ENCODE measurements around the gene RANBP2. TPM values are rescaled to one million over a fixed set of nuclear protein-coding genes. Genes with fewer than 3 reads are reported as not detected.
"Not testable (repeated sequence)": the region's sequence is repeated elsewhere in the genome, so short reads cannot be mapped to it uniquely, and the experiment has no call there.

RANBP2 gene
- total RNA-seq (100 to 1,000 TPM in 1 of 2 donors, 10 to 100 TPM in 1; 95.5 to 108 TPM), polyA plus RNA-seq (ENCODE audit: insufficient read depth, low read depth, low replicate concordance) (29.0 TPM)
- long read RNA-seq, donor 1, partial matches to known transcripts, result 10 of 10 reads
- long read RNA-seq, donor 1, other reads (novel, unspliced or antisense), result 0 of 10 reads
- long read RNA-seq, donor 2, partial matches to known transcripts, result 11 of 11 reads
- long read RNA-seq, donor 2, other reads (novel, unspliced or antisense), result 0 of 11 reads

DNA sequence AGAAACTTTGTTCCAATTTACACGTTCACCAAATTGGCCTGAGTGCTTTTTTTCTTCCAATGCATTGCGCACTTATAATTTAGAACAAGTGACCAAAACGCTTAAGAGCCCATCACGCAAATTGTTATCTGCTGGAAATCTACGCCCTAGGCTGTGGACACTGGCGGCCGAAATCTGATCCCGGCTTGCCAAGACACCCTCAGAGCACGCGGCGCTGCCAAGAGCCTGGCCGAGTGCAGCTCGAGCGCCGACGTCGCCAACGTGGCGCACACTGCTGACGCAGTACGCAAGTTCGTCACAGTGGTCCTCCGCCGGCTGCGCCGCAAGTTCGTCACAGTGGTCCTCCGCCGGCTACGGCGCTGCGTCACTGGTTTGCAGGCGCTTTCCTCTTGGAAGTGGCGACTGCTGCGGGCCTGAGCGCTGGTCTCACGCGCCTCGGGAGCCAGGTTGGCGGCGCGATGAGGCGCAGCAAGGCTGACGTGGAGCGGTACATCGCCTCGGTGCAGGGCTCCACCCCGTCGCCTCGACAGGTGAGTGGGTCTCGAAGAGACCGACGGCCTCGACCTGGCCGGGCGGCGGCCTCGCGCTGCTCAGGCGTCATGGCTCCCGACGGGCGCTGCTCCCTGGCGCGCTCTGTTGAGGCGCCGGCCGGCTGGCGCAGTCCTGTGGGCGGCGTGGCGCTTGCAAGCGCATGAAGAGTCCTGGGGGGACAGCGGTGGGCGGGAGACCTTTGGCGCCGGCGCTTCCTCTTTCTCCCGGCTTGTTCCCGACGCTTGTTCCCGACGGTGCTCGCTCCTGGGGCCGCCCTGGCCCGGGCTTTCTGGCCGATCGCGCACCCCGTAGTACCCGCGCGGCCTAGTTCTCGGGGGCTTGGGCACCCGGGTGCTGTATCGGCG, at the start of gene RANBP2:
Gene RANBP2, plus strand, starts transcription at position 334 of the 896 bp plus-strand sequence. Its CDS starts 125 bp downstream, at position 459.
- H3K4me1 ChIP-seq, result no peaks in the 10 kb centered on the region
- H3K27me3 ChIP-seq, result no peaks in the 10 kb centered on the region
- peak within 1 kb of the TSS; percentile 98 to 100 for H3K4me3 ChIP-seq
- intact Hi-C loops (cut with DNase I; ENCODE audit: low total_unique reads), result no loop called here
- H3K36me3 ChIP-seq (ENCODE audit: low read depth, missing control alignments), result no peaks in the 10 kb centered on the region
- WGBS, 2 donors, result 1% methylated on average over 63 of the region's 97 CpGs
- DNase-seq, result peak; percentile 96
- H3K9me3 ChIP-seq, result no peaks in the 10 kb centered on the region
- peak within 1 kb of the TSS; percentile 98 to 99 for H3K27ac ChIP-seq
- TF ChIP-seq, protein P1, sequence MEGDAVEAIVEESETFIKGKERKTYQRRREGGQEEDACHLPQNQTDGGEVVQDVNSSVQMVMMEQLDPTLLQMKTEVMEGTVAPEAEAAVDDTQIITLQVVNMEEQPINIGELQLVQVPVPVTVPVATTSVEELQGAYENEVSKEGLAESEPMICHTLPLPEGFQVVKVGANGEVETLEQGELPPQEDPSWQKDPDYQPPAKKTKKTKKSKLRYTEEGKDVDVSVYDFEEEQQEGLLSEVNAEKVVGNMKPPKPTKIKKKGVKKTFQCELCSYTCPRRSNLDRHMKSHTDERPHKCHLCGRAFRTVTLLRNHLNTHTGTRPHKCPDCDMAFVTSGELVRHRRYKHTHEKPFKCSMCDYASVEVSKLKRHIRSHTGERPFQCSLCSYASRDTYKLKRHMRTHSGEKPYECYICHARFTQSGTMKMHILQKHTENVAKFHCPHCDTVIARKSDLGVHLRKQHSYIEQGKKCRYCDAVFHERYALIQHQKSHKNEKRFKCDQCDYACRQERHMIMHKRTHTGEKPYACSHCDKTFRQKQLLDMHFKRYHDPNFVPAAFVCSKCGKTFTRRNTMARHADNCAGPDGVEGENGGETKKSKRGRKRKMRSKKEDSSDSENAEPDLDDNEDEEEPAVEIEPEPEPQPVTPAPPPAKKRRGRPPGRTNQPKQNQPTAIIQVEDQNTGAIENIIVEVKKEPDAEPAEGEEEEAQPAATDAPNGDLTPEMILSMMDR (IDR thresholded peaks at IDR 0.05), result peak in 2 of 3 experiments; percentile 7 to 22
- peak; percentile 86 for TF ChIP-seq POLR2A (IDR thresholded peaks at IDR 0.05)

DNA sequence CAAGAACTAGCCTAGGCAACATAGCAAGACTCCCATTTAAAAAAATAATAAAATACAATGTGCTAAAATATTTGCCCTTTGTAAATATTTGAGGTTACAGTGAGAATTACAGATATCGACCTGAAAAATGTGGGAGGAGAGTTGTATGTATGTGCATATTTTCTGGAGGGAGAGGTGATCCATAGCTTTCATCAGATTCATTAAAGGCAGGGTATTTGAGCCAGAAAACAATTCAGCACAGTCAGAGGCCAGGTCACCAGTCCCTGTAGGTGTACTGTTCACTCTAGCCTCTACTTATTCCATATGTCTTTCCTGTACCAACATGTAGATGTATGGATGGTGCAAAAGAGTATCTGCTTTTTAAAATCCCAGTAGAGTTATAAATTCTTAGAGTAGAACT, 49.0 kb upstream of the RANBP2 start:
- H3K27me3 ChIP-seq; H3K36me3 ChIP-seq (ENCODE audit: low read depth, missing control alignments); H3K27ac ChIP-seq; H3K9me3 ChIP-seq; DNase-seq; H3K4me3 ChIP-seq; intact Hi-C loops (cut with DNase I; ENCODE audit: low total_unique reads); H3K4me1 ChIP-seq: not testable (repeated sequence)
- 63 to 83% methylated on average over 1 of the region's 1 CpG for WGBS, 2 donors

DNA sequence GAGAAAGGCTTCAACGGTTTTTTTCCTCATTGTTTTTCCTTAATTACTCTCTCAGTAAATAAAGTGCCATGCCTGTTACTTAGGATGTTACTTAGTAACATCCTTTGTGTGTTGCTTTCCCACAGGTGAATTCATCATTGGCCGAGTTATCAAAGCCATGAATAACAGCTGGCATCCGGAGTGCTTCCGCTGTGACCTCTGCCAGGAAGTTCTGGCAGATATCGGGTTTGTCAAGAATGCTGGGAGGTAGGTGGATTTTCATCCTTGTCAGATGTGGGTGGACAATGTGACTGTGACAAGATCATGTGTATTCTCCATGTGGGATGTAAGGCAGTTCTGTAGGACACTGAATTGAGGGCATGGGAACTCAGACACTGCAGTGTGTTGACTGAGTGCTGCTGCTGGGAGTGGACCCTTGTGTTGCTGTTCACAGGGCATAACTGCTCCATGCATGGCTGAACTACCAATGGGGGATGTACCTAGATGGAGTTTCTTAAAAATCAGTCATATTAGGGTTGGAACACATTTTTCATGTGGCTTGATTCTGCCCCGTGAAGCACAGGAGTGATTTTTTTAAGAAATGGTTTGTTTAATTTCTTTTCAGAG, 47.0 kb upstream of the RANBP2 start:
- H3K9me3 ChIP-seq; H3K4me1 ChIP-seq; H3K27me3 ChIP-seq; H3K36me3 ChIP-seq (ENCODE audit: low read depth, missing control alignments); H3K4me3 ChIP-seq; intact Hi-C loops (cut with DNase I; ENCODE audit: low total_unique reads); DNase-seq; H3K27ac ChIP-seq: not testable (repeated sequence)
- WGBS, 2 donors, result 42% methylated on average over 1 of the region's 6 CpGs; no CpG with 5 or more reads in 1 of the 2 donors

DNA sequence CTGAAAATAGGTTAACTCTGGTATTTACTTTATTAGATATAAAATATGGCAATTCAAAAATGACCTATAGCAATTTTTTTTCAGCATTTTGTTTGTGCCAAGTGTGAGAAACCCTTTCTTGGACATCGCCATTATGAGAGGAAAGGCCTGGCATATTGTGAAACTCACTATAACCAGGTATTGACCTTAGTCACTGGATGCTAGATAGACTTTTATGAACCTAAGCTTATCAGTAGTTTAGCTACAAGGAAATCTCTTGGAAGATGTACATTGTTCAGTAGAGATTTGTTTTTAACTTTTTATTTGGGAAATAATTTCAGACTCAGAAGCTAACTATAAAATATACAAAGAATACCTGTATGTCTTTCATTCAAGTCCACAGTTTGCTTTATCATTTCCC, 42.8 kb upstream of the RANBP2 start:
- H3K4me3 ChIP-seq; H3K9me3 ChIP-seq; H3K27me3 ChIP-seq; H3K27ac ChIP-seq; intact Hi-C loops (cut with DNase I; ENCODE audit: low total_unique reads); DNase-seq; H3K4me1 ChIP-seq; H3K36me3 ChIP-seq (ENCODE audit: low read depth, missing control alignments): not testable (repeated sequence)
- WGBS, 2 donors, result 91% methylated on average over 1 of the region's 1 CpG; no CpG with 5 or more reads in 1 of the 2 donors

DNA sequence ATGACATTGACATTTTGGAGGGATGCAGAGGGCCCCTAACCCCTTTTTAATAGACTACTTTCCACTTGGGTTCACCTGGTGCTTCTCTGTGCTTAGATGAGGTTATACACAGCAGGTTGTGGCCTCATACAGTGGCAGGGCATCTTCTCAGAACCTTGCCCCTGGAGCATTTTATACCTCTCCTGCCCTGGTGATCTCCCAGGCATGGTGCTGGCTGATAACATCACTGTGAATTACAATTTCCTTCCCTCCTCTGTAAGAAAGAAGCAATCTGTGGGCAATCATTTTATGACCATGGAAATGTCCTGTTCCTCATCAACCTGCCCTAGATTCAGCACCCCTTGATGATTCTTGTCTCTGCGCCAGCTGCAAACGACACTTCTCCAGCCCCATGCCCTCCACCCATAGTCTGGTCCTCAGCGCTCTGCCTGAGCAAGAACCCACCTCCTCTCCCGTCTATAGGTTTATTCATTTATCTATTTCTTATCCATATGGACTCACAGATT, 42.0 kb upstream of the RANBP2 start:
- H3K27ac ChIP-seq; DNase-seq; H3K27me3 ChIP-seq; H3K4me3 ChIP-seq; intact Hi-C loops (cut with DNase I; ENCODE audit: low total_unique reads); H3K9me3 ChIP-seq; H3K4me1 ChIP-seq; H3K36me3 ChIP-seq (ENCODE audit: low read depth, missing control alignments): not testable (repeated sequence)
- WGBS, 2 donors, result 85% methylated on average over 4 of the region's 4 CpGs

DNA sequence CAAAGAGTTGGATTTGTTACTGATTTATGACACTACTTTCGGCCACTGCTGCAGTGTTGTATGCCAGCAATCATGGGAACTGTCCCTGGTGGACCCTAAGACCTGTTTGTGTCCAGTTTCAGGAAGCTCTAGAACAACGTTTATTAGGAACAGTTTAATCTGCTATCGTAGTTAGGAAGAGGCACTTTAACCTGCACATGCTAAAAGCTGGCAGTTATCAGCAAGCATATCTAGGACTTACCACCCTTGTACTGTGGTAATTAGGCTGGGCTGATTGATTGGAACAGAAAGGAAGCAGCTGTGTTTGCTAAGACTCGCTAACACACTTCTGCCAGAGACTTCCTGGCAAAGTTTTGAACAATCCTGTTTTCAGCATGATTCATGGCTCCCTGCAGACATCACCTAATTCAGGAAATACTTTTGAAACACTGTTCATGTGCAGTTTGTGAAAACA, 41.1 kb upstream of the RANBP2 start:
- H3K27me3 ChIP-seq; H3K9me3 ChIP-seq; H3K4me1 ChIP-seq; intact Hi-C loops (cut with DNase I; ENCODE audit: low total_unique reads); H3K27ac ChIP-seq; H3K4me3 ChIP-seq; DNase-seq; H3K36me3 ChIP-seq (ENCODE audit: low read depth, missing control alignments): not testable (repeated sequence)
- WGBS, 2 donors, result 33 to 42% methylated on average over 4 of the region's 4 CpGs

DNA sequence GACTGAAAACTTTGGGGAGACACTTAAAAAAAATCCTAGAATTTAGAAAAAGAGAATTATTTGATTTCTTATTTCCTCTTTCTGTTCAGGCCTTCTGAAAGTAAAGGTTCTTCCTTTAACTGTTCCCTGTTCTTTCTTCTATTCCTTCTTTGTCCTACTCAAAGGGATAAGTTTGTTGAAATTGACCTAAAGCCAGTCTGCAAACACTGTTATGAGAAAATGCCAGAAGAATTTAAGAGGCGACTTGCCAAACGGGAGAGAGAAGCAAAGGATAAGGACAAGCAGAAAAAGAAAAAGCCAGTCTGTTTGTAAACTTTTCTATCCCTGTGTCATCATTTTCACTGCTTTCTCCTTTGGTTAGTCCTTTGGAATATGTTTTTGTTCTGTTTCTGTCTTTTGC, 38.5 kb upstream of the RANBP2 start:
- H3K4me3 ChIP-seq; DNase-seq; H3K27ac ChIP-seq; H3K36me3 ChIP-seq (ENCODE audit: low read depth, missing control alignments); H3K27me3 ChIP-seq; H3K4me1 ChIP-seq; H3K9me3 ChIP-seq; intact Hi-C loops (cut with DNase I; ENCODE audit: low total_unique reads): not testable (repeated sequence)
- WGBS, 2 donors, result 45 to 47% methylated on average over 2 of the region's 2 CpGs

DNA sequence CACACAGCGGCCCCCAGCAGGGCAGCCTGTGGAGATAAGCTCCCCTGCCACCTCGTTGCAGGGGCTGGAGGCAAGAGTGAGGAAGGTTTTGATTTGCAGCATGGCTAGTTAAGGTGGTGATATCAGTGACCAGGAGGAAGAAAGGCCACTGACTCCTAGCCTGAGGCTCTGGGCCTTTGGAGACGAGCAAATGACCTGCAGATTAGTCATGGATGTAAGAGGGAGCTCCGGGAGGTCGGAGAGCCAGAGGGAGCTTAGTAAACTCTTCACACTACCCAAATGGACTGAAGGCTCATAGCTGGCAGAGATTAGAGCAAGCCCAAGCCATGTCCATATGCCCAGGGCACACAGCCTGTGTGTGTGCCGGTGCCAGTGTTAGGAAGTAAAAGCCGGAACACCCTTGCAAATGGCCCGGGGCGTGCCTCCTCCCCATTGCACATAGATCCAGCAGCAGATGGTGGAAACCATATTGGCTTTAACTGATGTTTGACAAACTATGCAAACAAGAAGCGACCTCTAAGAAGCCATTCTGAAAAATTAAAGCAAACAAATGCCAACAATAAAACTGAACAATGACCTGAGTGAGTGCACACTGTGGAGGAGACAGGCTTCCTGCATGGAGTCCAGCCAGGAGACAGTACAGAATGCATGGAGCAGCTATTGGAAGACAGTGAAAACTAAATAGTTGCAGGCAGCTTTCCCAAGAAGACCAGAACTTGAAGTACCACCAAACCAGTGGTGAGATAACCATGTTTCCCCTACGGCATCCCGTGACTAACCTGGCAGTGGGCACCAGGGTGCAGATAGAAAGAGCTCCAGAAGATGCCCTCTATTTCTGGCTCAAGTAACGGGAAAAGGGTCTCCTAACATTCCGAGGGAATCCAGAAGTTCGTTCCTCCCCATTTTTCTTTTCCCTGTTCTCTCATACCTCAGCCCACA, 30.2 kb upstream of the RANBP2 start:
- H3K4me3 ChIP-seq; H3K9me3 ChIP-seq; H3K4me1 ChIP-seq; H3K36me3 ChIP-seq (ENCODE audit: low read depth, missing control alignments); DNase-seq; H3K27ac ChIP-seq; H3K27me3 ChIP-seq; intact Hi-C loops (cut with DNase I; ENCODE audit: low total_unique reads): not testable (repeated sequence)
- 80 to 82% methylated on average over 7 to 8 of the region's 15 CpGs for WGBS, 2 donors

DNA sequence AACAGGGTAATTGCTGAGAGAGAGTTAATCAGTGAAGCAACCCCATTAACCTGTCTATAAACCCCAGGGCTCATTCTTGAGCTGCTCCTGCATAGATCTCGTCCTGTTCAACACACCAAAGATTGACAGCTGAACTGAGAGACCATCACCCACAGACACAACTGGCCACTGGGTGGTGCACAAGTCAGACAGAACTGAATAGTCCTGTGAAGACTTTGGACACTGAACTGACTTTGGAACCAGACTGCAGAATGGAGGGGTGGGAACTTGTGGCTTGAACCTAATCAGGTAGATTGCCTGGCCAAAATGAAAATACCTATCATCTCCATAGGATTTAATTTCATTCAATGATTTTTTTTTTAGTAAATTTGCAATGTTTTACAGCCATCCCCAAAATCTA, 29.3 kb upstream of the RANBP2 start:
- H3K27ac ChIP-seq; intact Hi-C loops (cut with DNase I; ENCODE audit: low total_unique reads); H3K9me3 ChIP-seq; DNase-seq; H3K4me3 ChIP-seq; H3K27me3 ChIP-seq; H3K4me1 ChIP-seq; H3K36me3 ChIP-seq (ENCODE audit: low read depth, missing control alignments): not testable (repeated sequence)
- WGBS, 2 donors, result no CpG with 5 or more reads among the region's 1 CpG
